HEK293T (cell line): Measurements from ENCODE around the gene RINL.
"Not testable (repeated sequence)": the region's sequence is repeated elsewhere in the genome, so short reads cannot be mapped to it uniquely, and the experiment has no call there.

ENCODE experiments used
- CTCF ChIA-PET: fragments of 350-600 bp; formaldehyde crosslinking; extraction: SDS; loops from one replicate; lab custom pipeline; 2021; ENCODE audit warnings: antibody characterized with exemption, inconsistent platforms; lab: Yijun Ruan, JAX
- POLR2A ChIA-PET: fragments of 350-600 bp; formaldehyde crosslinking; extraction: SDS; loops from one replicate; lab custom pipeline; 2020; ENCODE audit warnings: antibody characterized with exemption, inconsistent platforms; lab: Yijun Ruan, JAX
- DNase-seq: peaks from one replicate; pipeline ENCODE4 v3.0.0; 2012; ENCODE audit warnings: mixed read lengths; ENCODE audit errors: extremely low spot score
- ARNT ChIP-seq: fragments of 450-650 bp; IDR thresholded peaks from 2 replicates; pipeline ENCODE4 v1.6.1; 2017; ENCODE audit warnings: mild to moderate bottlenecking
- BHLHE40 ChIP-seq: fragments of 450-650 bp; IDR thresholded peaks from 2 replicates; pipeline ENCODE4 v1.6.1; 2016; ENCODE audit warnings: mild to moderate bottlenecking, moderate library complexity, borderline replicate concordance
- CTBP1 ChIP-seq: fragments of 450-650 bp; IDR thresholded peaks from 2 replicates; pipeline ENCODE4 v1.6.1; 2016; ENCODE audit warnings: borderline replicate concordance
- ELF4 ChIP-seq: fragments of 450-650 bp; IDR thresholded peaks from 2 replicates; pipeline ENCODE4 v1.6.1; 2017; ENCODE audit warnings: antibody characterized with exemption
- FOXA1 ChIP-seq: fragments of 450-650 bp; IDR thresholded peaks from 2 replicates; pipeline ENCODE4 v1.6.1; 2016; ENCODE audit warnings: mild to moderate bottlenecking
- FOXK2 ChIP-seq: fragments of 450-650 bp; IDR thresholded peaks from 2 replicates; pipeline ENCODE4 v1.6.1; 2016; ENCODE audit warnings: mild to moderate bottlenecking
- FOXM1 ChIP-seq: fragments of 450-650 bp; IDR thresholded peaks from 2 replicates; pipeline ENCODE4 v1.6.1; 2017; ENCODE audit warnings: mild to moderate bottlenecking, borderline replicate concordance
- HDGF ChIP-seq: fragments of 450-650 bp; IDR thresholded peaks from 2 replicates; pipeline ENCODE4 v1.6.1; 2017; ENCODE audit warnings: antibody characterized with exemption, borderline replicate concordance
- L3MBTL2 ChIP-seq: fragments of 450-650 bp; conservative IDR thresholded peaks from 2 replicates; pipeline ENCODE4 v1.6.1; 2016; ENCODE audit warnings: mild to moderate bottlenecking
- LEF1 ChIP-seq: fragments of 450-650 bp; IDR thresholded peaks from 2 replicates; pipeline ENCODE4 v1.6.1; 2017; ENCODE audit warnings: mild to moderate bottlenecking, borderline replicate concordance
- NFRKB ChIP-seq: fragments of 450-650 bp; IDR thresholded peaks from 2 replicates; pipeline ENCODE4 v1.6.1; 2016; ENCODE audit warnings: mild to moderate bottlenecking, moderate library complexity
- PKNOX1 ChIP-seq: fragments of 450-650 bp; IDR thresholded peaks from 2 replicates; pipeline ENCODE4 v1.6.1; 2016
- SP1 ChIP-seq: fragments of 450-650 bp; IDR thresholded peaks from 2 replicates; pipeline ENCODE4 v1.6.1; 2017
- SUZ12 ChIP-seq: fragments of 450-650 bp; IDR thresholded peaks from 2 replicates; pipeline ENCODE4 v1.6.1; 2016; ENCODE audit warnings: mild to moderate bottlenecking
- TARDBP ChIP-seq: fragments of 450-650 bp; IDR thresholded peaks from 2 replicates; pipeline ENCODE4 v1.6.1; 2016
- ZNF384 ChIP-seq: fragments of 450-650 bp; IDR thresholded peaks from 2 replicates; pipeline ENCODE4 v1.6.1; 2016

The RINL gene

GRCh38 chr19:38875656-38876395 is 2.2 kb downstream of the RINL start:
- no peak for DNase-seq
- CTCF ChIA-PET, result interaction anchor here (1.0 to 2.0 kb wide), 2 partner anchors 8 to 12 kb away, joined by 4 to 13 read pairs; no protein-coding TSS in a partner anchor
- TF ChIP-seq BHLHE40 (no peak), FOXM1 (no peak), LEF1 (no peak), FOXA1 (no peak), ZNF384 (no peak), PKNOX1 (no peak), SUZ12 (no peak), ELF4 (no peak), CTBP1 (no peak), HDGF (no peak)
- POLR2A ChIA-PET, result interaction anchor here (1.6 kb wide), 1 partner anchor 27 kb away, joined by 5 read pairs; no protein-coding TSS in a partner anchor

DNA sequence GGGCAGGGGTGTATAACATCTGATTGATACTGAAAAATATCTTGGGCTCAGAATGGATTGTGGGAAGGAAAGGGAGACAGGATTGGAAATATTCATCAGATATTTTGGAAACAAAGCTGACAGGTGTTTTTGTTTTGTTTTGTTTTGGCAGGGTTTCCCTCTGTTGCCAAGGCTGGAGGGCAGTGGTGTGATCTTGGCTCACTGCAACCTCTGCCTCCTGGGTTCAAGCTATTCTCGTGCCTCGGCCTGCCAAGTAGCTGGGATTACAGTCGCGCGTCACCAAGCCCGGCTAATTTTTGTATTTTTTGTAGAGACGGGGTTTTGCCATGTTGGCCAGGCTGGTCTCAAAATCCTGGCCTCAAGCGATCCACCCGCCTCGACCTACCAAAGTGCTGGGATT is 4.7 kb downstream of the RINL start:
- POLR2A ChIA-PET, CTCF ChIA-PET: not testable (repeated sequence)

DNA sequence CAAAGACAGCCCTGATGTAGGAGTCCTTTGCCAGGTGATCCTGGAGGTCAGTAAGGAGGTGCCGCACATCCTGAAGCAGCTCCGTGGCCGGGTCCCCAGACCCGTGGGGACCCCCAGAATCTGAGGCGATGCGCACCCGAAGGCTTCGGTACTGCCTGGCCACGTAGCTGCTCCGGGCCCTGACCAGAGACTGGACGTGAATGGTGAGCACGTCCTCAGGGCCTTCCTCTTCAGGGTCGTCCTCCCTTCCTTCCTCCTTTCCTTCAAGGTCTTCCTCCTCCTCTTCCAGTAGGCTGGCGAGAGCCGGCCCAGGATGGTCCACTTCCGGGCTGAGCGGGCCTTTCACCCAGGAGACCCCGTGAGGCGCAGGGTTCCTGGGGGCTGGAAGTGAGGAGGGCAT is 7.5 kb downstream of the RINL start:
- TF ChIP-seq SUZ12 (no peak), ELF4 (no peak), ZNF384 (no peak), LEF1 (no peak), PKNOX1 (no peak), ARNT (no peak), FOXK2 (no peak), BHLHE40 (no peak), FOXA1 (no peak), NFRKB (no peak), TARDBP (no peak), HDGF (no peak), CTBP1 (no peak), SP1 (no peak)
- CTCF ChIA-PET, result no interaction called here
- no peak for DNase-seq
- POLR2A ChIA-PET, result no interaction called here

More for the DNA sequence above, 4.7 kb downstream of the RINL start:
- not testable (repeated sequence) for DNase-seq

GRCh38 chr19:38869836-38870607 is 8.1 kb downstream of the RINL start:
- DNase-seq, result no peak
- CTCF ChIA-PET, result no interaction called here
- POLR2A ChIA-PET, result interaction anchor here (1.0 kb wide), 1 partner anchor 21 kb away, joined by 3 read pairs; no protein-coding TSS in a partner anchor
- no peak for TF ChIP-seq FOXM1
- no peak for TF ChIP-seq BHLHE40
- no peak for TF ChIP-seq HDGF
- no peak for TF ChIP-seq FOXA1
- TF ChIP-seq L3MBTL2, result no peak
- TF ChIP-seq ARNT, result no peak
- no peak for TF ChIP-seq FOXK2
- no peak for TF ChIP-seq ZNF384
- no peak for TF ChIP-seq SP1
- no peak for TF ChIP-seq TARDBP
- no peak for TF ChIP-seq ELF4
- TF ChIP-seq CTBP1, result no peak

- ChIA-PET POLR2A (interaction anchor here (1.0 kb wide), 1 partner anchor 20 kb away, joined by 3 read pairs; no protein-coding TSS in a partner anchor), CTCF (no interaction called here)
- no peak for TF ChIP-seq PKNOX1
- TF ChIP-seq ARNT, result no peak
- no peak for TF ChIP-seq TARDBP
- DNase-seq, result no peak
These were observed 8.8 kb downstream of the RINL start for GRCh38 chr19:38869160-38869835.

DNA sequence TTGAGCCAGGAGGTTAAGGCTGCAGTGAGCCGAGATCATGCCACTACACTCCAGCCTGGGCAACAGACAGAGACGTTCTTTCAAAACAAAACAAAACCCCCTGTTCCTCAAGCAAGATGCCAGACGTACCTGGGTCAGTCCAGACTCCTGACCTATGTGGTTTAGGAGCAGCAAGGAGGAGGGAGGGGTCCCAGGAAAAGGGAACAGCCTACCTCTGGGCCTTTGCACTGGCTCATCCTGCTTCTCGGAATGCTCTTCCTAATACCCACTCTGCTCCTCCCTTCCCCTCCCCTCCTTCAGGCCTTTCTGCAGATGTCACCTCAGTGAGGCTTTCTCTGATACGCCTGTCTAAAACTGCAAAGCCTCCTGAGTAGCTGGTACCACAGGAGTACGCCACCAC is 9.5 kb downstream of the RINL start:
- POLR2A ChIA-PET, result no interaction called here
- CTCF ChIA-PET, result no interaction called here
- DNase-seq, result no peak
- TF ChIP-seq SP1, result no peak
- TF ChIP-seq L3MBTL2, result no peak
- no peak for TF ChIP-seq NFRKB
- TF ChIP-seq FOXA1, result no peak
- TF ChIP-seq PKNOX1, result no peak
- TF ChIP-seq FOXM1, result no peak
- TF ChIP-seq LEF1, result no peak
- no peak for TF ChIP-seq ELF4
- no peak for TF ChIP-seq SUZ12
- TF ChIP-seq BHLHE40, result no peak
- no peak for TF ChIP-seq TARDBP
